ENCODE data around the gene ALDH18A1.

DNA sequence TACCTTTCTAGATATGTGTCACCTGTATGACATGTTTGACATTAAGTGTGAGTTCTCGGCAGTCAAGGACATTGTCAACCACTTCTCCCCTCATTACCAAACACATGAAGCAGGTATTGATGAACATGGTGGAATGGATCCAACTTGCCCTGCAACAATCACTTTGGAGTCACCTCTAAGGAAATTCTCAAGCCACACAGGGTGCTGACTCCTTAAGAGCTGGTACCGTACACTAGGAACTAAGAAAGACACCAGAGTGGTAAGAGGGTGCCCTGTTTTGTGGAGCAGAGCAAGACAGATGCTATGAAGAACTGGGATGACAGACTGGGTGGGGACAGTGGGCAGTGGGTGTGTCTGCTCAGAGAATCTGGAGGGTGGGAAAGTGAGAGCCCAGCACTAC lies 77.9 kb downstream of the ALDH18A1 start:
- TF ChIP-seq CTCF (conservative IDR thresholded peaks at IDR 0.05; ENCODE audit: low read length) (no peak), EZH2phosphoT487 (IDR thresholded peaks at IDR 0.05; ENCODE audit: borderline replicate concordance, low read depth, low read length) (no peak)

Data from OCI-LY7 (cell line).